AG08396 (cell line): ENCODE results near the gene SLC13A3.

Experiments
- DNase-seq: peaks from one replicate; pipeline ENCODE4 v3.0.0; 2012; ENCODE audit warnings: low spot score, mixed read lengths

The SLC13A3 gene

GRCh38 chr20:46578745-46579144 lies 72.5 kb downstream of the SLC13A3 start:
- DNase-seq = no peak

- DNase-seq = no peak
These were observed 74.4 kb downstream of the SLC13A3 start for GRCh38 chr20:46576774-46577395.

GRCh38 chr20:46575937-46576461 lies 75.3 kb downstream of the SLC13A3 start:
- DNase-seq = no peak

GRCh38 chr20:46575394-46575793 lies 75.9 kb downstream of the SLC13A3 start:
- DNase-seq = no peak

GRCh38 chr20:46573788-46574584 lies 77.3 kb downstream of the SLC13A3 start:
- no peak for DNase-seq

- no peak for DNase-seq
These were observed 78.0 kb downstream of the SLC13A3 start for GRCh38 chr20:46573234-46573633.

- DNase-seq = no peak
These were observed 78.5 kb downstream of the SLC13A3 start for GRCh38 chr20:46572790-46573189.

- DNase-seq = no peak
These were observed 79.1 kb downstream of the SLC13A3 start for GRCh38 chr20:46572153-46572552.

- DNase-seq = no peak
These were observed 79.8 kb downstream of the SLC13A3 start for GRCh38 chr20:46571418-46571817.

- no peak for DNase-seq
These were observed 80.3 kb downstream of the SLC13A3 start for GRCh38 chr20:46570956-46571355.

- no peak for DNase-seq
These were observed 81.3 kb downstream of the SLC13A3 start for GRCh38 chr20:46569961-46570360.

- DNase-seq = peak; percentile 51
These were observed 82.6 kb downstream of the SLC13A3 start for GRCh38 chr20:46568570-46569129.

- no peak for DNase-seq
These were observed 85.1 kb downstream of the SLC13A3 start for GRCh38 chr20:46566125-46566524.

GRCh38 chr20:46564241-46564957 lies 86.9 kb downstream of the SLC13A3 start:
- no peak for DNase-seq

- DNase-seq = no peak
These were observed 87.4 kb downstream of the SLC13A3 start for GRCh38 chr20:46563860-46564221.

GRCh38 chr20:46563170-46563859 lies 87.9 kb downstream of the SLC13A3 start:
- no peak for DNase-seq

- DNase-seq = peak; percentile 84
These were observed 88.7 kb downstream of the SLC13A3 start for GRCh38 chr20:46562373-46563169.

- DNase-seq = no peak
These were observed 89.3 kb downstream of the SLC13A3 start for GRCh38 chr20:46562009-46562372.

- DNase-seq = no peak
These were observed 91.4 kb downstream of the SLC13A3 start for GRCh38 chr20:46559685-46560440.

- no peak for DNase-seq
These were observed 92.3 kb downstream of the SLC13A3 start for GRCh38 chr20:46559001-46559400.
